K562 (cell line): ENCODE data around the gene CENPP. TPM values are rescaled to one million over a fixed set of nuclear protein-coding genes. Genes with fewer than 3 reads are reported as not detected.

Source experiments
- ASH1L ChIP-seq: fragments of 450-650 bp; IDR thresholded peaks from 2 replicates; pipeline ENCODE4 v1.6.1; 2018; ENCODE audit warnings: borderline replicate concordance, mild to moderate bottlenecking, low read depth; ENCODE audit not compliant: partially characterized antibody
- CGGBP1 ChIP-seq: fragments of 250-450 bp; sonication (Bioruptor Pico); IDR thresholded peaks from 2 replicates; pipeline ENCODE4 v1.9.0; 2021; ENCODE audit warnings: mild to moderate bottlenecking
- CREM ChIP-seq: IDR thresholded peaks from 2 replicates; pipeline ENCODE4 v1.6.1; 2014; ENCODE audit warnings: antibody characterized with exemption, low read depth
- CTCFL ChIP-seq: IDR thresholded peaks from 2 replicates; pipeline ENCODE4 v1.6.1; 2011; ENCODE audit warnings: borderline replicate concordance, low read depth, mild to moderate bottlenecking, moderate library complexity, low read length; ENCODE audit not compliant: insufficient read depth, poor library complexity, severe bottlenecking
- DMBX1 ChIP-seq: fragments of 250-450 bp; sonication (Bioruptor Pico); IDR thresholded peaks from 2 replicates; pipeline ENCODE4 v1.8.0; 2022; ENCODE audit warnings: inconsistent platforms, mild to moderate bottlenecking, moderate library complexity, borderline replicate concordance
- ERF ChIP-seq: fragments of 450-650 bp; formaldehyde crosslinking; IDR thresholded peaks from 2 replicates; pipeline ENCODE4 v1.4.0; 2020; ENCODE audit warnings: mild to moderate bottlenecking, mixed read lengths
- ESRRB ChIP-seq: fragments of 250-450 bp; sonication (Bioruptor Pico); IDR thresholded peaks from 2 replicates; pipeline ENCODE4 v1.5.0; 2020; ENCODE audit warnings: mild to moderate bottlenecking, moderate library complexity, borderline replicate concordance
- FOXJ2 ChIP-seq: fragments of 200-800 bp; sonication (Bioruptor generic); IDR thresholded peaks from 2 replicates; pipeline ENCODE4 v1.6.1; 2016; ENCODE audit warnings: missing genetic modification characterization, missing compliant biosample characterization
- IFI16 ChIP-seq: fragments of 250-450 bp; sonication (Bioruptor Pico); IDR thresholded peaks from 2 replicates; pipeline ENCODE4 v2.1.2; 2022; ENCODE audit warnings: mild to moderate bottlenecking, inconsistent platforms
- KAT8 ChIP-seq: fragments of 450-650 bp; IDR thresholded peaks from 2 replicates; pipeline ENCODE4 v1.6.1; 2016; ENCODE audit warnings: low read depth, mild to moderate bottlenecking
- LARP7 ChIP-seq: fragments of 450-650 bp; IDR thresholded peaks from 2 replicates; pipeline ENCODE4 v1.6.1; 2016
- MXI1 ChIP-seq: IDR thresholded peaks from 2 replicates; pipeline ENCODE4 v1.6.1; 2011; ENCODE audit warnings: low read depth, mild to moderate bottlenecking, improper control_type of control experiment, low read length
- PHF8 ChIP-seq: fragments of 200-600 bp; sonication (generic); IDR thresholded peaks from 2 replicates; pipeline ENCODE4 v1.6.1; 2012; ENCODE audit warnings: mixed run types, mild to moderate bottlenecking, inconsistent platforms, low read length, moderate library complexity, borderline replicate concordance
- POLR2B ChIP-seq: fragments of 450-650 bp; IDR thresholded peaks from 2 replicates; pipeline ENCODE4 v1.6.1; 2018; ENCODE audit warnings: low read depth; ENCODE audit not compliant: partially characterized antibody
- SMAD3 ChIP-seq: fragments of 450-650 bp; formaldehyde crosslinking; conservative IDR thresholded peaks from 2 replicates; pipeline ENCODE4 v1.4.0; 2020; ENCODE audit warnings: mild to moderate bottlenecking
- SMARCA5 ChIP-seq: fragments of 450-650 bp; IDR thresholded peaks from 2 replicates; pipeline ENCODE4 v1.6.1; 2016
- SREBF2 ChIP-seq: sonication (generic); formaldehyde crosslinking; IDR thresholded peaks from 2 replicates; pipeline ENCODE4 v1.4.0; 2020; ENCODE audit warnings: mild to moderate bottlenecking, missing genetic modification reagents
- SRF ChIP-seq, 2 experiments: fragments of 250-450, 450-650 bp in 1 of 2; sonication (Bioruptor Pico) in 1 of 2; sonication (generic) in 1 of 2; formaldehyde crosslinking; IDR thresholded peaks; 2 replicates each; pipeline versions ENCODE4 v1.5.0 to v1.5.1; 2020 to 2022; ENCODE audit warnings: mild to moderate bottlenecking in 1 of 2, missing genetic modification reagents in 1 of 2
- THRAP3 ChIP-seq: fragments of 450-650 bp; IDR thresholded peaks from 2 replicates; pipeline ENCODE4 v1.6.1; 2016; ENCODE audit warnings: mild to moderate bottlenecking, inconsistent platforms, borderline replicate concordance
- ZNF511 ChIP-seq: sonication (generic); formaldehyde crosslinking; IDR thresholded peaks from 2 replicates; pipeline ENCODE4 v1.8.0; 2022; ENCODE audit warnings: mild to moderate bottlenecking, missing genetic modification reagents
- ZNF695 ChIP-seq: fragments of 450-650 bp; formaldehyde crosslinking; IDR thresholded peaks from 2 replicates; pipeline ENCODE4 v1.4.0; 2020; ENCODE audit warnings: mild to moderate bottlenecking, moderate library complexity
- ZSCAN32 ChIP-seq: fragments of 450-650 bp; formaldehyde crosslinking; IDR thresholded peaks from 2 replicates; pipeline ENCODE4 v1.4.0; 2020; ENCODE audit warnings: mild to moderate bottlenecking, moderate library complexity
- polyA plus RNA-seq, 8 experiments: library from polyadenylated mRNA; depleted of rRNA in 4 of 8; stranded (reverse) in 5 of 8; unstranded in 3 of 8; fragments of >200 nt; fragmentation: Nextera tagmentation in 2 of 8; fragmentation: Illumina TruSeq in 1 of 8; extraction: Ambion mirVana in 2 of 8; extraction: Trizol in 1 of 8; gene quantifications; 2 replicates each; pipeline versions ENCODE4 v1.2.1 to v1.2.3, GENCODE V29; 2011 to 2014; ENCODE audit warnings: inconsistent platforms in 1 of 8, missing spikeins in 1 of 8
- total RNA-seq, 7 experiments: library from RNA; depleted of rRNA in 6 of 7; stranded (reverse); fragments of >200 nt in 6 of 7; fragmentation: Illumina TruSeq in 2 of 7; extraction: Trizol in 2 of 7; gene quantifications; 2 replicates each; pipeline versions ENCODE4 v1.2.1 to v1.2.3, GENCODE V29; 2011 to 2021; ENCODE audit warnings: low replicate concordance in 1 of 7
- TF ChIP-seq, protein P1 (sequence below): fragments of 450-650 bp; formaldehyde crosslinking; IDR thresholded peaks from 2 replicates; pipeline ENCODE4 v1.4.0; 2020; ENCODE audit warnings: mild to moderate bottlenecking, moderate library complexity
- TF ChIP-seq, protein P2 (sequence below), 2 experiments: fragments of 450-650 bp in 1 of 2; sonication (generic) in 1 of 2; formaldehyde crosslinking in 1 of 2; IDR thresholded peaks in 1 of 2; conservative IDR thresholded peaks in 1 of 2; 2 replicates each; pipeline versions ENCODE4 v1.6.1 to v1.8.1; 2016 to 2023; ENCODE audit warnings: mild to moderate bottlenecking in 2 of 2, moderate library complexity in 2 of 2, inconsistent platforms in 1 of 2, missing genetic modification reagents in 1 of 2

CENPP gene
- total and polyA plus RNA-seq, 9 of the 15 experiments (the other 6 are each of a cell fraction or from before 2014, with no cell fraction given): 8.0 to 28.5 (median 17.9) TPM

GRCh38 chr9:92295827-92296258, 29.9 kb upstream of the CENPP start (continued):
- no peak for TF ChIP-seq ZSCAN32 (CRISPR knock-in tag)
- no peak for TF ChIP-seq ZNF511 (CRISPR knock-in tag)
- no peak for TF ChIP-seq CTCFL
- no peak for TF ChIP-seq SRF (CRISPR knock-in tag; IDR thresholded peaks at IDR 0.05)
- TF ChIP-seq POLR2B: peak; percentile 38
- peak; percentile 9; the same call in 1 of the 2 replicates for TF ChIP-seq DMBX1 (CRISPR knock-in tag)
- no peak for TF ChIP-seq ESRRB (CRISPR knock-in tag)
- peak; percentile 47; the same call in 1 of the 2 replicates for TF ChIP-seq MXI1
- no peak for TF ChIP-seq CGGBP1
- TF ChIP-seq FOXJ2 (tag): no peak
- TF ChIP-seq ASH1L: no peak
- TF ChIP-seq CREM: 0 out of 2 replicates have a peak, but pooled peaks have one; percentile 5
- no peak for TF ChIP-seq ERF
- no peak for TF ChIP-seq KAT8
- TF ChIP-seq IFI16 (CRISPR knock-in tag): no peak
- 0 out of 2 replicates have a peak, but pooled peaks have one; percentile 2 for TF ChIP-seq LARP7
- no peak for TF ChIP-seq SREBF2 (CRISPR knock-in tag)
- TF ChIP-seq, protein P1, sequence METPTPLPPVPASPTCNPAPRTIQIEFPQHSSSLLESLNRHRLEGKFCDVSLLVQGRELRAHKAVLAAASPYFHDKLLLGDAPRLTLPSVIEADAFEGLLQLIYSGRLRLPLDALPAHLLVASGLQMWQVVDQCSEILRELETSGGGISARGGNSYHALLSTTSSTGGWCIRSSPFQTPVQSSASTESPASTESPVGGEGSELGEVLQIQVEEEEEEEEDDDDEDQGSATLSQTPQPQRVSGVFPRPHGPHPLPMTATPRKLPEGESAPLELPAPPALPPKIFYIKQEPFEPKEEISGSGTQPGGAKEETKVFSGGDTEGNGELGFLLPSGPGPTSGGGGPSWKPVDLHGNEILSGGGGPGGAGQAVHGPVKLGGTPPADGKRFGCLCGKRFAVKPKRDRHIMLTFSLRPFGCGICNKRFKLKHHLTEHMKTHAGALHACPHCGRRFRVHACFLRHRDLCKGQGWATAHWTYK (CRISPR knock-in tag): 0 out of 2 replicates have a peak, but pooled peaks have one; percentile 48
- TF ChIP-seq PHF8: peak; percentile 18; the same call in 1 of the 2 replicates
- TF ChIP-seq, protein P2, sequence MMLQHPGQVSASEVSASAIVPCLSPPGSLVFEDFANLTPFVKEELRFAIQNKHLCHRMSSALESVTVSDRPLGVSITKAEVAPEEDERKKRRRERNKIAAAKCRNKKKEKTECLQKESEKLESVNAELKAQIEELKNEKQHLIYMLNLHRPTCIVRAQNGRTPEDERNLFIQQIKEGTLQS (IDR thresholded peaks at IDR 0.05): no peak
- TF ChIP-seq, protein P2 (CRISPR knock-in tag; conservative IDR thresholded peaks at IDR 0.05): no peak
- no peak for TF ChIP-seq THRAP3
- no peak for TF ChIP-seq SMAD3
- TF ChIP-seq ZNF695: no peak
- no peak for TF ChIP-seq SMARCA5
